Keratinocyte (primary cell): Measurements from ENCODE around the gene SYT1. TPM values are rescaled to one million over a fixed set of nuclear protein-coding genes. Genes with fewer than 3 reads are reported as not detected.

ENCODE experiments used
- DNase-seq: peaks from one replicate; pipeline ENCODE4 v3.0.0-alpha.2; 2011; ENCODE audit warnings: low read depth, missing footprints, low spot score
- FAIRE-seq: peaks from 2 replicates; lab custom pipeline; 2011; peaks lifted over from hg19 to GRCh38; lab: Jason Lieb, UNC
- H2AFZ ChIP-seq: 2 replicates; pipeline ENCODE4 v1.6.0; 2012; ENCODE audit warnings: low read length, control low read depth, inconsistent platforms; ENCODE audit not compliant: control insufficient read depth
- H3K27ac ChIP-seq: 2 replicates; pipeline ENCODE4 v1.5.1; 2011; ENCODE audit warnings: low read length; ENCODE audit not compliant: control insufficient read depth, insufficient read depth
- H3K27me3 ChIP-seq: 3 replicates; pipeline ENCODE4 v1.6.0; 2011; ENCODE audit warnings: low read length; ENCODE audit not compliant: control insufficient read depth, insufficient read depth; ENCODE audit errors: extremely low read depth
- H3K36me3 ChIP-seq, 2 experiments: 2 replicates in 1 of 2; 3 replicates in 1 of 2; pipeline ENCODE4 v1.5.1; 2011; ENCODE audit warnings: low read length in 2 of 2, mild to moderate bottlenecking in 1 of 2; ENCODE audit not compliant: control insufficient read depth in 2 of 2, insufficient read depth in 2 of 2; ENCODE audit errors: extremely low read depth in 1 of 2
- H3K4me1 ChIP-seq: 3 replicates; pipeline ENCODE4 v1.5.1; 2011; ENCODE audit warnings: low read length; ENCODE audit not compliant: control insufficient read depth, insufficient read depth; ENCODE audit errors: extremely low read depth
- H3K4me2 ChIP-seq: 3 replicates; pipeline ENCODE4 v1.6.0; 2011; ENCODE audit warnings: low read depth, low read length; ENCODE audit not compliant: control insufficient read depth, insufficient read depth; ENCODE audit errors: extremely low read depth
- H3K4me3 ChIP-seq, 3 experiments: fragments of 200-600 bp in 1 of 3; sonication (generic) in 1 of 3; 2 replicates in 2 of 3; 3 replicates in 1 of 3; pipeline ENCODE4 v1.5.1; 2011 to 2016; ENCODE audit warnings: low read length in 3 of 3, mild to moderate bottlenecking in 3 of 3, control low read depth in 2 of 3, inconsistent platforms in 1 of 3, low read depth in 1 of 3, mixed read lengths in 1 of 3, mixed run types in 1 of 3, moderate library complexity in 1 of 3; ENCODE audit not compliant: control insufficient read depth in 2 of 3, insufficient read depth in 2 of 3; ENCODE audit errors: extremely low read depth in 1 of 3
- H3K79me2 ChIP-seq: 2 replicates; pipeline ENCODE4 v1.6.0; 2012; ENCODE audit warnings: low read length; ENCODE audit not compliant: control insufficient read depth, insufficient read depth
- H3K9ac ChIP-seq: 3 replicates; pipeline ENCODE4 v1.6.0; 2011; ENCODE audit warnings: low read length; ENCODE audit not compliant: control insufficient read depth, insufficient read depth; ENCODE audit errors: extremely low read depth
- H3K9me1 ChIP-seq: 3 replicates; pipeline ENCODE4 v1.6.0; 2011; ENCODE audit warnings: low read length; ENCODE audit not compliant: control insufficient read depth, insufficient read depth; ENCODE audit errors: extremely low read depth
- H3K9me3 ChIP-seq: 2 replicates; pipeline ENCODE4 v1.5.1; 2012; ENCODE audit warnings: low read depth, low read length; ENCODE audit not compliant: control insufficient read depth
- H4K20me1 ChIP-seq: 3 replicates; pipeline ENCODE4 v1.6.0; 2011; ENCODE audit warnings: low read length; ENCODE audit not compliant: control insufficient read depth, insufficient read depth; ENCODE audit errors: extremely low read depth
- EZH2 ChIP-seq: IDR thresholded peaks from one replicate; pipeline ENCODE4 v1.6.1; 2012; ENCODE audit warnings: inconsistent platforms, mild to moderate bottlenecking, low read length, moderate library complexity
- dilution Hi-C: fragments of 300-500 bp; cut with MboI; formaldehyde crosslinking; loops from one replicate; pipeline ENCODE4 v1.7.0; 2020; ENCODE audit warnings: low sequenced_read_pairs; ENCODE audit not compliant: extremely low pct_ligation_motif_present
- polyA plus RNA-seq, 5 experiments: library from polyadenylated mRNA; depleted of rRNA in 3 of 5; stranded (reverse) in 3 of 5; stranded (forward) in 1 of 5; unstranded in 1 of 5; fragments of >200 nt; gene quantifications; 1 replicate in 1 of 5; 2 replicates in 3 of 5; 3 replicates in 1 of 5; pipeline versions ENCODE4 v1.2.1 to v1.2.3, GENCODE V29; 2011 to 2012; ENCODE audit warnings: missing spikeins in 2 of 5, low read depth in 1 of 5, low replicate concordance in 1 of 5
- TF ChIP-seq, protein P1 (sequence below), 3 experiments: IDR thresholded peaks in 1 of 3; conservative IDR thresholded peaks in 1 of 3; optimal IDR thresholded peaks in 1 of 3; 2 replicates in 2 of 3; 3 replicates in 1 of 3; pipeline versions ENCODE3 to v1.5.1; 2011; ENCODE audit warnings: low read length in 3 of 3, mild to moderate bottlenecking in 3 of 3, moderate library complexity in 2 of 3, control low read depth in 1 of 3, inconsistent platforms in 1 of 3; ENCODE audit not compliant: insufficient read depth in 2 of 3; ENCODE audit errors: extremely low read depth in 1 of 3

Gene SYT1
- polyA plus RNA-seq, 1 donor (not counting 4 experiments of a cell fraction or from before 2014, with no cell fraction given): 6.1 TPM

DNA sequence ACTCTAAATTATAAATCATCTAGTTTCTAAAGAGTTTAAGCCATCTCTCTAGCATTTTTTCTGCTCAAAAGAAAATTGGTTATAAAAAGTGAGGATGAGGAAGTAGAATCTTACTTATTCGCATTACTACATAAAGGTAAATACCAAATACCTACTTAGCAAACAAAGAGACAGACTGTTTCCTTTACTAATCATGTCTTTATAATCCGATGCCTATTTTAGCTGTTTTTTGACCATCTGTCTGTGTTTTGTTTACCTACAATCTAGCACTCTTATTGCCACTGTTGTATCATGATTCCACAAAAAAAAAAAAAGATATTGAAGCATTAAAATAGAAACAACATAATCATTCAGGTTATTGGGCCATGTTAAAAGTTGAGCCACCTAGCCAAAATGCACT is 430.0 kb downstream of the SYT1 start:
- no peak overlapping the region for H3K4me2 ChIP-seq
- TF ChIP-seq, protein P1, sequence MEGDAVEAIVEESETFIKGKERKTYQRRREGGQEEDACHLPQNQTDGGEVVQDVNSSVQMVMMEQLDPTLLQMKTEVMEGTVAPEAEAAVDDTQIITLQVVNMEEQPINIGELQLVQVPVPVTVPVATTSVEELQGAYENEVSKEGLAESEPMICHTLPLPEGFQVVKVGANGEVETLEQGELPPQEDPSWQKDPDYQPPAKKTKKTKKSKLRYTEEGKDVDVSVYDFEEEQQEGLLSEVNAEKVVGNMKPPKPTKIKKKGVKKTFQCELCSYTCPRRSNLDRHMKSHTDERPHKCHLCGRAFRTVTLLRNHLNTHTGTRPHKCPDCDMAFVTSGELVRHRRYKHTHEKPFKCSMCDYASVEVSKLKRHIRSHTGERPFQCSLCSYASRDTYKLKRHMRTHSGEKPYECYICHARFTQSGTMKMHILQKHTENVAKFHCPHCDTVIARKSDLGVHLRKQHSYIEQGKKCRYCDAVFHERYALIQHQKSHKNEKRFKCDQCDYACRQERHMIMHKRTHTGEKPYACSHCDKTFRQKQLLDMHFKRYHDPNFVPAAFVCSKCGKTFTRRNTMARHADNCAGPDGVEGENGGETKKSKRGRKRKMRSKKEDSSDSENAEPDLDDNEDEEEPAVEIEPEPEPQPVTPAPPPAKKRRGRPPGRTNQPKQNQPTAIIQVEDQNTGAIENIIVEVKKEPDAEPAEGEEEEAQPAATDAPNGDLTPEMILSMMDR (optimal IDR thresholded peaks at IDR 0.05 in 1 of 3, IDR thresholded peaks at IDR 0.05 in 1 of 3, conservative IDR thresholded peaks at IDR 0.05 in 1 of 3; ENCODE audit: extremely low read depth in 1 of 3, insufficient read depth in 2 of 3, low read length in 3 of 3): no peak
- no peaks in the 10 kb centered on the region for H3K9me1 ChIP-seq
- no peak for DNase-seq
- H4K20me1 ChIP-seq: no peaks in the 10 kb centered on the region
- H3K4me3 ChIP-seq: no peak overlapping the region
- H3K9ac ChIP-seq: no peak overlapping the region
- H3K27me3 ChIP-seq: no peaks in the 10 kb centered on the region
- dilution Hi-C loops: no loop called here
- H3K4me1 ChIP-seq: no peaks in the 10 kb centered on the region
- H3K79me2 ChIP-seq: no peaks in the 10 kb centered on the region
- no peak for FAIRE-seq
- no peaks in the 10 kb centered on the region for H3K36me3 ChIP-seq
- H2AFZ ChIP-seq: no peak overlapping the region
- no peak overlapping the region for H3K27ac ChIP-seq
- H3K9me3 ChIP-seq: no peaks in the 10 kb centered on the region

DNA sequence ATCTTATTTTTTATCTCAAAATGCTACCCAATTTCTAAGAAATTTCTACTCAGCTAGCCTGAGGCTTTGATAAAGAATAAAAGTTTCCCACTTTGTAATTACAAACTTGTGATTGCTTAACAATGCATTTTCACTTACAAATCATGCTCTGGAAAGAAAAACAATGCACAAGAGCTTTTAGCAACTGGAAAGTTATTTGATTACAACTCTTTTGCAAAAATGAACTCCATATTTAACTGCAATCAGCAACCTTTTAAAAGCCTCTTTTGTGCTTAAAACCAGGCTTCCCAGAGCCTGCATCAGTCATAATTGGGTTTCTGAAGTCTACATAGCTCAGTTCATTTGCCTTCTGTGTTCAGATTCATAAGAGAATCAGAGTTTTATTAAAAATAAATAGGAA is 431.0 kb downstream of the SYT1 start:
- H3K9ac ChIP-seq: no peak overlapping the region
- no peak overlapping the region for H3K27ac ChIP-seq
- FAIRE-seq (no peak), DNase-seq (no peak)
- dilution Hi-C loops: no loop called here
- no peaks in the 10 kb centered on the region for H4K20me1 ChIP-seq
- H3K9me3 ChIP-seq: no peaks in the 10 kb centered on the region
- H3K36me3 ChIP-seq: no peaks in the 10 kb centered on the region
- H3K4me3 ChIP-seq: no peak overlapping the region
- no peaks in the 10 kb centered on the region for H3K79me2 ChIP-seq
- H3K9me1 ChIP-seq: no peaks in the 10 kb centered on the region
- no peaks in the 10 kb centered on the region for H3K4me1 ChIP-seq
- TF ChIP-seq, protein P1 (optimal IDR thresholded peaks at IDR 0.05 in 1 of 3, IDR thresholded peaks at IDR 0.05 in 1 of 3, conservative IDR thresholded peaks at IDR 0.05 in 1 of 3; ENCODE audit: extremely low read depth in 1 of 3, insufficient read depth in 2 of 3, low read length in 3 of 3): no peak
- TF ChIP-seq EZH2: no peak
- no peaks in the 10 kb centered on the region for H3K27me3 ChIP-seq
- no peak overlapping the region for H3K4me2 ChIP-seq
- H2AFZ ChIP-seq: no peak overlapping the region
